ENCODE measurements around the gene HOXA13. TPM values are rescaled to one million over a fixed set of nuclear protein-coding genes. Genes with fewer than 3 reads are reported as not detected.

Gene HOXA13
- total RNA-seq, 1 donor from 2014 or later: not detected

- ChIA-PET CTCF (interaction anchor here (1.0 to 4.5 kb wide), 7 partner anchors 10 to 779 kb away, joined by 4 to 32 read pairs (median 6); no protein-coding TSS in a partner anchor), POLR2A (no interaction called here)
- TF ChIP-seq CTCF (IDR thresholded peaks at IDR 0.05): no peak
- DNase-seq (no peak), ATAC-seq (ENCODE audit: low read depth) (no peak)
- no peak overlapping the region for H3K27ac Mint-ChIP-seq
- no peak overlapping the region for H3K4me3 Mint-ChIP-seq
- peaks cover 65% of the 10 kb centered on the region for H3K27me3 Mint-ChIP-seq
- H3K9me3 Mint-ChIP-seq: no peaks in the 10 kb centered on the region
- intact Hi-C loops (cut with micrococcal nuclease): no loop called here
- H3K36me3 Mint-ChIP-seq (ENCODE audit: low read depth): no peaks in the 10 kb centered on the region
- peaks cover 35% of the 10 kb centered on the region for H3K4me1 Mint-ChIP-seq
These were observed 50.9 kb downstream of the HOXA13 start for GRCh38 chr7:27148756-27149641.

- Mint-ChIP-seq H3K36me3 (ENCODE audit: low read depth) (no peaks in the 10 kb centered on the region), H3K9me3 (no peaks in the 10 kb centered on the region), H3K27me3 (peaks cover 59% of the 10 kb centered on the region), H3K4me3 (peak overlapping the region; percentile 68), H3K4me1 (peaks cover 35% of the 10 kb centered on the region), H3K27ac (no peak overlapping the region)
- TF ChIP-seq CTCF (IDR thresholded peaks at IDR 0.05): no peak
- ATAC-seq (ENCODE audit: low read depth) (no peak), DNase-seq (no peak)
- ChIA-PET CTCF (interaction anchor here (4.5 kb wide), 1 partner anchor 293 kb away, joined by 32 read pairs; no protein-coding TSS in a partner anchor), POLR2A (no interaction called here)
- intact Hi-C loops (cut with micrococcal nuclease): no loop called here
These were observed 51.7 kb downstream of the HOXA13 start for GRCh38 chr7:27148031-27148755.

GRCh38 chr7:27147199-27148030 lies 52.5 kb downstream of the HOXA13 start, which contains the start of gene HOXA6:
Gene HOXA6, minus strand, starts transcription at chr7:27147774. Its CDS starts 25 bp downstream, at chr7:27147749.
- POLR2A ChIA-PET: no interaction called here
- TF ChIP-seq CTCF (IDR thresholded peaks at IDR 0.05): no peak
- no peak for ATAC-seq (ENCODE audit: low read depth)
- Mint-ChIP-seq H3K9me3 (no peaks in the 10 kb centered on the region), H3K27ac (no peak within 1 kb of the TSS), H3K36me3 (ENCODE audit: low read depth) (no peaks in the 10 kb centered on the region), H3K4me3 (peak within 1 kb of the TSS; percentile 68), H3K27me3 (peaks cover 59% of the 10 kb centered on the region), H3K4me1 (peaks cover 37% of the 10 kb centered on the region)
- CTCF ChIA-PET: interaction anchor here (4.5 kb wide), 1 partner anchor 292 kb away, joined by 32 read pairs; no protein-coding TSS in a partner anchor
- DNase-seq: no peak
- intact Hi-C loops (cut with micrococcal nuclease): no loop called here

- ATAC-seq (ENCODE audit: low read depth): no peak
- Mint-ChIP-seq H3K4me3 (peak overlapping the region; percentile 52), H3K36me3 (ENCODE audit: low read depth) (no peaks in the 10 kb centered on the region), H3K27me3 (peaks cover 57% of the 10 kb centered on the region), H3K4me1 (peaks cover 32% of the 10 kb centered on the region), H3K9me3 (no peaks in the 10 kb centered on the region), H3K27ac (no peak overlapping the region)
- ChIA-PET CTCF (no interaction called here), POLR2A (no interaction called here)
- TF ChIP-seq CTCF (IDR thresholded peaks at IDR 0.05): no peak
- intact Hi-C loops (cut with micrococcal nuclease): no loop called here
- no peak for DNase-seq
These were observed 53.2 kb downstream of the HOXA13 start for GRCh38 chr7:27146491-27147198.

Measured in activated B cell treated with CpG ODN at 0.5 μM for 24 hours (primary cell).